BLaER1 treated with 17β-estradiol and CSF1 and Interleukin-3, amounts not matched to agents 10 nM and 100 nM (cell line): ENCODE data around the gene TOMM34.

Source experiments
- H3K27ac ChIP-seq, 11 experiments: shearing (Covaris generic); formaldehyde crosslinking; 2 replicates each; pipeline ENCODE4 v1.8.1; 2022
- H3K27me3 ChIP-seq, 11 experiments: shearing (Covaris generic); formaldehyde crosslinking; 2 replicates each; pipeline ENCODE4 v1.8.1; 2022
- H3K36me3 ChIP-seq, 11 experiments: shearing (Covaris generic); formaldehyde crosslinking; 2 replicates each; pipeline ENCODE4 v1.8.1; 2022
- H3K4me1 ChIP-seq, 10 experiments: shearing (Covaris generic); formaldehyde crosslinking; 2 replicates each; pipeline ENCODE4 v1.8.1; 2022
- H3K4me2 ChIP-seq, 11 experiments: shearing (Covaris generic); formaldehyde crosslinking; 2 replicates each; pipeline ENCODE4 v1.8.1; 2022
- H3K4me3 ChIP-seq, 10 experiments: shearing (Covaris generic); formaldehyde crosslinking; 2 replicates each; pipeline ENCODE4 v1.8.1; 2022
- H3K9ac ChIP-seq, 11 experiments: shearing (Covaris generic); formaldehyde crosslinking; 2 replicates each; pipeline ENCODE4 v1.8.1; 2022
- H3K9me3 ChIP-seq, 11 experiments: shearing (Covaris generic); formaldehyde crosslinking; replicated peaks in 1 of 11; 2 replicates each; pipeline ENCODE4 v1.8.1; 2022
- H4K20me1 ChIP-seq, 11 experiments: shearing (Covaris generic); formaldehyde crosslinking; 2 replicates each; pipeline ENCODE4 v1.8.1; 2022
- Cebpa-rat ChIP-seq, 11 experiments: shearing (Covaris generic); IDR thresholded peaks; 2 replicates each; pipeline ENCODE4 v1.8.1; 2022

TOMM34 gene

GRCh38 chr20:44960103-44960852 is at the start of gene TOMM34:
TOMM34 (minus strand) TSS chr20:44960397; CDS start chr20:44960333, 64 bp downstream.
- TF ChIP-seq Cebpa-rat (IDR thresholded peaks at IDR 0.05): no peak
- Histone ChIP-seq H4K20me1 (peaks cover 0 to 43% (median 26%) of the 10 kb centered on the region in 11 experiments; a peak in 13 of 22 replicates), H3K36me3 (peaks cover 11 to 35% (median 31%) of the 10 kb centered on the region in 11 experiments; a peak in 20 of 22 replicates), H3K4me1 (peaks cover 41 to 58% (median 46%) of the 10 kb centered on the region in 10 experiments), H3K9ac (peak within 1 kb of the TSS; percentile 76 to 91 (median 88)), H3K27ac (peak within 1 kb of the TSS; percentile 9 to 89 (median 82); a peak in 21 of 22 replicates), H3K4me2 (peak within 1 kb of the TSS; percentile 88 to 99 (median 93)), H3K4me3 (peak within 1 kb of the TSS; percentile 59 to 89 (median 82)), H3K27me3 (no peaks in the 10 kb centered on the region), H3K9me3 (no peaks in the 10 kb centered on the region)

- no peak overlapping the region for H3K4me2 ChIP-seq
- H4K20me1 ChIP-seq: peaks cover 5 to 65% (median 31%) of the 10 kb centered on the region in 11 experiments; a peak in 17 of 22 replicates
- H3K27me3 ChIP-seq: no peaks in the 10 kb centered on the region
- H3K36me3 ChIP-seq: peaks cover 68 to 93% (median 85%) of the 10 kb centered on the region in 11 experiments
- H3K9ac ChIP-seq: no peak overlapping the region
- no peak overlapping the region for H3K27ac ChIP-seq
- H3K4me1 ChIP-seq: peaks cover 0 to 6% (median 0%) of the 10 kb centered on the region in 10 experiments; a peak in 1 of 20 replicates
- H3K9me3 ChIP-seq: peaks cover 0 to 7% (median 0%) of the 10 kb centered on the region in 11 experiments; a peak in 1 of 22 replicates
- TF ChIP-seq Cebpa-rat (IDR thresholded peaks at IDR 0.05): no peak
- no peak overlapping the region for H3K4me3 ChIP-seq
Measured at GRCh38 chr20:45008521-45009049, 48.4 kb upstream of the TOMM34 start.

GRCh38 chr20:44997668-44998067 is 37.5 kb upstream of the TOMM34 start:
- Histone ChIP-seq H3K9ac (no peak overlapping the region), H3K4me2 (no peak overlapping the region), H3K27me3 (no peaks in the 10 kb centered on the region), H3K27ac (no peak overlapping the region), H4K20me1 (peaks cover 0 to 15% (median 0%) of the 10 kb centered on the region in 11 experiments; a peak in 4 of 22 replicates), H3K36me3 (peaks cover 80 to 90% (median 81%) of the 10 kb centered on the region in 11 experiments), H3K9me3 (no peaks in the 10 kb centered on the region), H3K4me3 (no peak overlapping the region), H3K4me1 (peaks cover 0 to 19% (median 12%) of the 10 kb centered on the region in 10 experiments; a peak in 16 of 20 replicates)
- TF ChIP-seq Cebpa-rat (IDR thresholded peaks at IDR 0.05): no peak

- TF ChIP-seq Cebpa-rat (IDR thresholded peaks at IDR 0.05): no peak
- Histone ChIP-seq H3K9me3 (no peaks in the 10 kb centered on the region), H3K27ac (no peak overlapping the region), H3K27me3 (no peaks in the 10 kb centered on the region), H3K36me3 (peaks cover 75 to 90% (median 81%) of the 10 kb centered on the region in 11 experiments), H3K4me3 (no peak overlapping the region), H3K4me2 (no peak overlapping the region), H4K20me1 (peaks cover 0 to 15% (median 0%) of the 10 kb centered on the region in 11 experiments; a peak in 4 of 22 replicates), H3K9ac (no peak overlapping the region), H3K4me1 (peaks cover 0 to 24% (median 16%) of the 10 kb centered on the region in 10 experiments; a peak in 16 of 20 replicates)
Measured at GRCh38 chr20:44997171-44997570, 37.0 kb upstream of the TOMM34 start.

- Histone ChIP-seq H4K20me1 (peaks cover 0 to 11% (median 0%) of the 10 kb centered on the region in 11 experiments; a peak in 4 of 22 replicates), H3K27ac (peak overlapping the region in 10 of 11 experiments; percentile 26 to 72 (median 54); a peak in 18 of 22 replicates), H3K36me3 (peaks cover 51 to 87% (median 63%) of the 10 kb centered on the region in 11 experiments), H3K9ac (peak overlapping the region in 1 of 11 experiments; percentile 42; a peak in 1 of 22 replicates), H3K27me3 (no peaks in the 10 kb centered on the region), H3K4me2 (peak overlapping the region in 9 of 11 experiments; percentile 23 to 87 (median 79); a peak in 17 of 22 replicates), H3K4me3 (peak overlapping the region in 2 of 10 experiments; percentile 22 to 26; a peak in 3 of 20 replicates), H3K4me1 (peaks cover 6 to 54% (median 31%) of the 10 kb centered on the region in 10 experiments), H3K9me3 (no peaks in the 10 kb centered on the region)
- no peak for TF ChIP-seq Cebpa-rat (IDR thresholded peaks at IDR 0.05)
Measured at GRCh38 chr20:44993343-44993742, 33.1 kb upstream of the TOMM34 start.

GRCh38 chr20:44990957-44991356 is 30.8 kb upstream of the TOMM34 start:
- Histone ChIP-seq H3K4me3 (peak overlapping the region in 1 of 10 experiments; percentile 21; a peak in 1 of 20 replicates), H3K9ac (peak overlapping the region in 6 of 11 experiments; percentile 15 to 67 (median 28); a peak in 7 of 22 replicates), H3K9me3 (no peaks in the 10 kb centered on the region), H3K4me1 (peaks cover 6 to 64% (median 30%) of the 10 kb centered on the region in 10 experiments), H4K20me1 (peaks cover 0 to 11% (median 0%) of the 10 kb centered on the region in 11 experiments; a peak in 3 of 22 replicates), H3K27ac (peak overlapping the region in 9 of 11 experiments; percentile 6 to 70 (median 52); a peak in 14 of 22 replicates), H3K4me2 (peak overlapping the region; percentile 0 to 92 (median 38); a peak in 19 of 22 replicates), H3K27me3 (no peaks in the 10 kb centered on the region), H3K36me3 (peaks cover 50 to 87% (median 63%) of the 10 kb centered on the region in 11 experiments)
- TF ChIP-seq Cebpa-rat (IDR thresholded peaks at IDR 0.05): no peak

- Histone ChIP-seq H3K36me3 (peaks cover 50 to 87% (median 63%) of the 10 kb centered on the region in 11 experiments), H3K27me3 (no peaks in the 10 kb centered on the region), H3K4me1 (peaks cover 6 to 67% (median 29%) of the 10 kb centered on the region in 10 experiments), H3K4me3 (peak overlapping the region in 1 of 10 experiments; percentile 21; a peak in 1 of 20 replicates), H3K9ac (peak overlapping the region in 6 of 11 experiments; percentile 15 to 67 (median 28); a peak in 7 of 22 replicates), H3K9me3 (no peaks in the 10 kb centered on the region), H3K27ac (peak overlapping the region in 9 of 11 experiments; percentile 6 to 70 (median 52); a peak in 15 of 22 replicates), H3K4me2 (peak overlapping the region; percentile 0 to 92 (median 38); a peak in 20 of 22 replicates), H4K20me1 (peaks cover 0 to 11% (median 0%) of the 10 kb centered on the region in 11 experiments; a peak in 3 of 22 replicates)
- TF ChIP-seq Cebpa-rat (IDR thresholded peaks at IDR 0.05): no peak
Measured at GRCh38 chr20:44990425-44990824, 30.2 kb upstream of the TOMM34 start.

- H3K27me3 ChIP-seq: no peaks in the 10 kb centered on the region
- H3K4me3 ChIP-seq: no peak overlapping the region
- no peak overlapping the region for H3K27ac ChIP-seq
- peaks cover 0 to 11% (median 0%) of the 10 kb centered on the region in 11 experiments; a peak in 2 of 22 replicates for H4K20me1 ChIP-seq
- H3K36me3 ChIP-seq: peaks cover 57 to 91% (median 68%) of the 10 kb centered on the region in 11 experiments
- no peaks in the 10 kb centered on the region for H3K9me3 ChIP-seq
- no peak overlapping the region for H3K4me2 ChIP-seq
- peaks cover 12 to 59% (median 33%) of the 10 kb centered on the region in 10 experiments for H3K4me1 ChIP-seq
- H3K9ac ChIP-seq: no peak overlapping the region
- no peak for TF ChIP-seq Cebpa-rat (IDR thresholded peaks at IDR 0.05)
Measured at GRCh38 chr20:44988631-44989171, 28.5 kb upstream of the TOMM34 start.
